Tibial nerve (tissue), 4 donors: ENCODE data around the gene YBEY.

Experiments
- EP300 ChIP-seq, 2 donors: sonication (generic); formaldehyde crosslinking; IDR thresholded peaks; one replicate each; pipeline ENCODE4 v1.6.1; 2017; ENCODE audit warnings: antibody characterized with exemption in 2 of 2, mild to moderate bottlenecking in 1 of 2
- TF ChIP-seq, protein P1 (sequence below), 5 experiments: fragments of 200-600 bp in 3 of 5; fragments of 450-650 bp in 2 of 5; sonication (generic) in 3 of 5; IDR thresholded peaks; one replicate each; pipeline ENCODE4 v1.5.1; 2016 to 2019; ENCODE audit warnings: antibody characterized with exemption in 5 of 5, mild to moderate bottlenecking in 3 of 5, moderate library complexity in 2 of 5

DNA sequence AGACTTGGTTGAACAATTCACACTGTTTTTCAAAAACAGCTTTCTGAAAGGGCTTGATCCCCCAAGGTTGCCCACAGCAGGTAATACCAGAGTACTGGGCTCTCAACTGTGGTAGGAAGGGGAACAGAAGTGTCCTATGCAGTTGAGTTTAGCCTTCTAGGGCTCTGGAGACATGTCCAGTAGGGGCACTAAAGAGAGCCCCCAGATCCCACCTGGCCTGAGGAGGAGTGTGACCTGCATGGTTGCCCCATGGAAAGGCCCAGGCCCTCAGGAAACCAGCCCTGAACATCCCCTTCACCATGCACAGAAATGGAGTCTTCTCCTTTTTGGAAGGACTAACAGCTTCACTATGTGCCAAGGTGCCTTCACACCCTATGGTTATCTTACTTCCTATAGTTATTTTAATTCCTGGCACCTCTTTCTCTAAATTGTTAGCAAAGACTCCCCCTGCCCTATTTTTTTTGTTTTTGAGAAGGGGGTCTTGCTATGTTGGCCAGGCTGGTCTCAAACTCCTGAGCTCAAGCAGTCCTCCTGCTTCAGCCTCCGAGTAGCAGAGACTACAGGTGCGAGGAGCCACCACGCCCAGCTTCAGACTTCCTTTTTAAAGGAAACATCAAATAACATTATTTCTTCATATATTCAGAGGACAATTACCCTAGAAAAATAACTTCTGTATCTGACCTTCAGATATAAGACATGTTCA is 40.8 kb upstream of the YBEY start:
- TF ChIP-seq, protein P1, sequence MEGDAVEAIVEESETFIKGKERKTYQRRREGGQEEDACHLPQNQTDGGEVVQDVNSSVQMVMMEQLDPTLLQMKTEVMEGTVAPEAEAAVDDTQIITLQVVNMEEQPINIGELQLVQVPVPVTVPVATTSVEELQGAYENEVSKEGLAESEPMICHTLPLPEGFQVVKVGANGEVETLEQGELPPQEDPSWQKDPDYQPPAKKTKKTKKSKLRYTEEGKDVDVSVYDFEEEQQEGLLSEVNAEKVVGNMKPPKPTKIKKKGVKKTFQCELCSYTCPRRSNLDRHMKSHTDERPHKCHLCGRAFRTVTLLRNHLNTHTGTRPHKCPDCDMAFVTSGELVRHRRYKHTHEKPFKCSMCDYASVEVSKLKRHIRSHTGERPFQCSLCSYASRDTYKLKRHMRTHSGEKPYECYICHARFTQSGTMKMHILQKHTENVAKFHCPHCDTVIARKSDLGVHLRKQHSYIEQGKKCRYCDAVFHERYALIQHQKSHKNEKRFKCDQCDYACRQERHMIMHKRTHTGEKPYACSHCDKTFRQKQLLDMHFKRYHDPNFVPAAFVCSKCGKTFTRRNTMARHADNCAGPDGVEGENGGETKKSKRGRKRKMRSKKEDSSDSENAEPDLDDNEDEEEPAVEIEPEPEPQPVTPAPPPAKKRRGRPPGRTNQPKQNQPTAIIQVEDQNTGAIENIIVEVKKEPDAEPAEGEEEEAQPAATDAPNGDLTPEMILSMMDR (IDR thresholded peaks at IDR 0.05): no peak
- no peak for TF ChIP-seq EP300 (IDR thresholded peaks at IDR 0.05)
